Suprapubic skin (tissue), 3 donors: ENCODE data around the gene DIAPH2.

Source experiments
- CTCF ChIP-seq, 2 donors: fragments of 200-600 bp in 1 of 2; fragments of 450-650 bp in 1 of 2; sonication (generic) in 1 of 2; IDR thresholded peaks; one replicate each; pipeline ENCODE4 v1.5.1; 2016 to 2019; ENCODE audit warnings: antibody characterized with exemption in 2 of 2, mild to moderate bottlenecking in 1 of 2, moderate library complexity in 1 of 2
- EP300 ChIP-seq: sonication (generic); formaldehyde crosslinking; IDR thresholded peaks from one replicate; pipeline ENCODE4 v1.6.1; 2017; ENCODE audit warnings: antibody characterized with exemption
- POLR2A ChIP-seq, 2 donors: fragments of 450-650 bp; IDR thresholded peaks; one replicate each; pipeline ENCODE4 v1.6.1; 2017; ENCODE audit warnings: antibody characterized with exemption in 2 of 2, mild to moderate bottlenecking in 2 of 2, moderate library complexity in 2 of 2

- TF ChIP-seq CTCF (IDR thresholded peaks at IDR 0.05) (no peak), POLR2A (IDR thresholded peaks at IDR 0.05) (no peak), EP300 (no peak)
Observed at GRCh38 chrX:97330151-97330550, 645.5 kb downstream of the DIAPH2 start.
